GM12878 (cell line): ENCODE measurements around the gene COQ7. TPM values are rescaled to one million over a fixed set of nuclear protein-coding genes. Genes with fewer than 3 reads are reported as not detected.

ENCODE experiments used
- ATAC-seq: fragments of 200-7000 bp; cut with Tn5 transposase; 3 replicates; pipeline ENCODE4 v1.9.1; 2020; ENCODE audit warnings: mild to moderate bottlenecking, moderate library complexity
- BruUV-seq: library from RNA; stranded (reverse); fragments of 400-500 nt; replicated peaks from 2 replicates; lab custom pipeline; 2021; lab: Mats Ljungman, UMichigan
- CTCF ChIA-PET: fragments of 300-600 bp; sonication (Branson Sonifier 250); formaldehyde crosslinking; extraction: SDS; loops from one replicate; lab custom pipeline; 2021; ENCODE audit warnings: inconsistent platforms; lab: Yijun Ruan, JAX
- POLR2A ChIA-PET: fragments of 350-600 bp; formaldehyde crosslinking; extraction: SDS; loops from one replicate; lab custom pipeline; 2021; ENCODE audit warnings: inconsistent platforms; lab: Charles Lee
- RAD21 ChIA-PET: fragments of 300-600 bp; sonication (Branson Sonifier 250); formaldehyde crosslinking; loops from one replicate; lab custom pipeline; 2023; ENCODE audit warnings: antibody characterized with exemption; ENCODE audit not compliant: unreplicated experiment; lab: Charles Lee
- SMC1A ChIA-PET: fragments of 300-600 bp; sonication (Branson Sonifier 250); formaldehyde crosslinking; loops from one replicate; lab custom pipeline; 2023; ENCODE audit not compliant: unreplicated experiment, uncharacterized antibody; lab: Charles Lee
- DNase-seq: peaks from one replicate; pipeline ENCODE4 v3.0.0-alpha.2; 2011; ENCODE audit warnings: low read depth, low spot score
- FAIRE-seq: peaks from 3 replicates; lab custom pipeline; 2011; peaks lifted over from hg19 to GRCh38; lab: Jason Lieb, UNC
- H2AFZ ChIP-seq: 2 replicates; pipeline ENCODE4 v1.6.0; 2011; ENCODE audit warnings: low read depth, low read length, control low read depth; ENCODE audit not compliant: control insufficient read depth
- H3K27ac ChIP-seq: 2 replicates; pipeline ENCODE4 v1.5.1; 2011; ENCODE audit warnings: control low read depth; ENCODE audit not compliant: control insufficient read depth, insufficient read depth
- H3K27me3 ChIP-seq, 2 experiments: replicated peaks in 1 of 2; 2 replicates each; pipeline versions ENCODE4 v1.6.0 to v1.6.1; 2011; ENCODE audit warnings: low read length in 1 of 2; ENCODE audit not compliant: control insufficient read depth in 2 of 2, insufficient read depth in 2 of 2
- H3K36me3 ChIP-seq, 2 experiments: 2 replicates each; pipeline ENCODE4 v1.5.1; 2011; ENCODE audit warnings: low read length in 1 of 2; ENCODE audit not compliant: control insufficient read depth in 2 of 2, insufficient read depth in 2 of 2
- H3K4me1 ChIP-seq: 2 replicates; pipeline ENCODE4 v1.6.1; 2011; ENCODE audit warnings: mild to moderate bottlenecking, low read length, moderate library complexity, mixed read lengths; ENCODE audit not compliant: control insufficient read depth, insufficient read depth
- H3K4me2 ChIP-seq: 2 replicates; pipeline ENCODE4 v1.6.0; 2011; ENCODE audit warnings: control low read depth; ENCODE audit not compliant: control insufficient read depth, insufficient read depth
- H3K4me3 ChIP-seq: fragments of 200-600 bp; sonication (generic); 2 replicates; pipeline ENCODE4 v1.5.1; 2016
- H3K79me2 ChIP-seq: 2 replicates; pipeline ENCODE4 v1.6.0; 2011; ENCODE audit warnings: low read length; ENCODE audit not compliant: control insufficient read depth, insufficient read depth
- H3K9ac ChIP-seq: 2 replicates; pipeline ENCODE4 v1.8.0; 2011; ENCODE audit warnings: low read length, control low read depth, mixed read lengths; ENCODE audit not compliant: control insufficient read depth, insufficient read depth
- H3K9me3 ChIP-seq: replicated peaks from 3 replicates; pipeline ENCODE4 v1.5.1; 2011; ENCODE audit warnings: mild to moderate bottlenecking, low read length; ENCODE audit not compliant: control insufficient read depth, insufficient read depth
- H4K20me1 ChIP-seq: 2 replicates; pipeline ENCODE4 v1.6.0; 2011; ENCODE audit not compliant: control insufficient read depth, insufficient read depth
- MEF2B ChIP-seq: fragments of 450-650 bp; IDR thresholded peaks from 2 replicates; pipeline ENCODE4 v1.6.1; 2018; ENCODE audit warnings: mild to moderate bottlenecking, moderate library complexity; ENCODE audit not compliant: partially characterized antibody, poor library complexity, severe bottlenecking
- NBN ChIP-seq: fragments of 450-650 bp; IDR thresholded peaks from 2 replicates; pipeline ENCODE4 v1.6.1; 2016
- SMAD1 ChIP-seq: fragments of 450-650 bp; IDR thresholded peaks from 2 replicates; pipeline ENCODE4 v1.6.1; 2018; ENCODE audit warnings: mild to moderate bottlenecking, low read depth; ENCODE audit not compliant: partially characterized antibody
- SMC3 ChIP-seq: IDR thresholded peaks from 2 replicates; pipeline ENCODE4 v1.6.1; 2011; ENCODE audit warnings: low read length, improper control_type of control experiment, borderline replicate concordance
- SUPT20H ChIP-seq: IDR thresholded peaks from 2 replicates; pipeline ENCODE4 v1.6.1; 2011; ENCODE audit warnings: low read depth, mild to moderate bottlenecking, low read length, moderate library complexity, borderline replicate concordance; ENCODE audit not compliant: control insufficient read depth
- TCF3 ChIP-seq: IDR thresholded peaks from 2 replicates; pipeline ENCODE4 v1.6.1; 2012; ENCODE audit warnings: low read depth, mild to moderate bottlenecking, low read length, borderline replicate concordance; ENCODE audit not compliant: insufficient read depth
- ZNF24 ChIP-seq: fragments of 450-650 bp; IDR thresholded peaks from 2 replicates; pipeline ENCODE4 v1.6.1; 2017; ENCODE audit warnings: antibody characterized with exemption, mild to moderate bottlenecking
- ZNF622 ChIP-seq: fragments of 450-650 bp; IDR thresholded peaks from 2 replicates; pipeline ENCODE4 v1.6.1; 2017; ENCODE audit warnings: mild to moderate bottlenecking, inconsistent platforms
- WGBS: methylation state at CpG from one replicate; pipeline ENCODE4 v1.1.6; 2016; ENCODE audit warnings: low lambda C conversion rate; ENCODE audit not compliant: insufficient replicate concordance, insufficient coverage; ENCODE audit errors: missing lambda C conversion rate; 5-methylcytosine and 5-hydroxymethylcytosine counted together
- in situ Hi-C: fragments of 300-500 bp; cut with MboI; formaldehyde crosslinking; loops from 9 replicates; pipeline ENCODE4 v1.14.3; 2018; ENCODE audit warnings: mixed read lengths
- intact Hi-C: fragments of 100-400 bp; cut with micrococcal nuclease; formaldehyde crosslinking; loops from one replicate; pipeline ENCODE4 v1.14.2; 2022; ENCODE audit not compliant: unreplicated experiment
- polyA plus RNA-seq, 11 experiments: library from polyadenylated mRNA; depleted of rRNA in 4 of 11; unstranded in 6 of 11; stranded (reverse) in 5 of 11; fragments of >200 nt; fragmentation: Nextera tagmentation in 4 of 11; fragmentation: Illumina TruSeq in 1 of 11; extraction: Ambion mirVana in 4 of 11; extraction: Trizol in 1 of 11; gene quantifications; 1 replicate in 1 of 11; 2 replicates in 10 of 11; pipeline versions ENCODE4 v1.2.1 to v1.2.3, GENCODE V29; 2011 to 2016; ENCODE audit warnings: inconsistent platforms in 2 of 11, missing spikeins in 2 of 11, low read depth in 1 of 11
- total RNA-seq, 4 experiments: library from RNA; depleted of rRNA in 3 of 4; stranded (reverse); fragments of >200 nt in 3 of 4; fragmentation: Illumina TruSeq in 1 of 4; extraction: Trizol in 1 of 4; gene quantifications; 2 replicates each; pipeline versions ENCODE4 v1.2.1 to v1.2.3, GENCODE V29; 2013 to 2021
- TF ChIP-seq, protein P1 (sequence below): IDR thresholded peaks from 2 replicates; pipeline ENCODE4 v1.6.1; 2012; ENCODE audit warnings: low read depth, low read length, improper control_type of control experiment
- TF ChIP-seq, protein P2 (sequence below): IDR thresholded peaks from 2 replicates; pipeline ENCODE4 v1.6.1; 2012; ENCODE audit warnings: mild to moderate bottlenecking, low read depth, low read length
- TF ChIP-seq, protein P3 (sequence below): fragments of 450-650 bp; formaldehyde crosslinking; IDR thresholded peaks from 2 replicates; pipeline ENCODE4 v1.4.0; 2022; ENCODE audit warnings: mild to moderate bottlenecking, moderate library complexity

The COQ7 gene
- total and polyA plus RNA-seq, 10 of the 15 experiments (the other 5 are each of a cell fraction or from before 2014, with no cell fraction given) = 3.2 to 21.9 (median 13.0) TPM

DNA sequence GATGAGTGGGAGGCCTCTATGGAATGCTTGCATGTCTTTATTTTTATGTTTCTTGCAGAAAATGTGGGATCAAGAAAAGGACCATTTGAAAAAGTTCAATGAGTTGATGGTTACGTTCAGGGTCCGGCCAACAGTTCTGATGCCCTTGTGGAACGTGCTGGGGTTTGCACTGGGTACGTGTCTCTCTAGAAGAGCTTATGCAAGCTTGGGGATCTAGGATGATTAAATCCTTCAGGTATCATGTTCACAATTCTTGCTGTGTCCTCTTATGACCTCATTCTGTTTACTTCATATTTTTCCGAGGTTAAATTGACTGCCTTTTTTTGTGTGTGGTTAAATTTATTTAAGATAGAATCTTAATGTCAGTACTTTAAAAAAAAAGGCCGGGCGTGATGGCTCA, 6.4 kb downstream of the COQ7 start:
- Histone ChIP-seq H3K9ac (no peak overlapping the region), H3K4me1 (no peaks in the 10 kb centered on the region; the same call in 1 of the 2 replicates), H3K27ac (no peak overlapping the region), H4K20me1 (no peaks in the 10 kb centered on the region), H3K4me2 (no peak overlapping the region), H3K27me3 (no peaks in the 10 kb centered on the region), H3K79me2 (no peaks in the 10 kb centered on the region; the same call in 1 of the 2 replicates), H3K36me3 (no peaks in the 10 kb centered on the region; a peak in 2 of 4 replicates), H2AFZ (no peak overlapping the region), H3K9me3 (no peaks in the 10 kb centered on the region), H3K4me3 (no peak overlapping the region)
- intact Hi-C loops (no loop called here), in situ Hi-C loops (no loop called here)
- no TSS peak for BruUV-seq
- ChIA-PET POLR2A (no interaction called here), CTCF (no interaction called here), RAD21 (no interaction called here), SMC1A (interaction anchor here (0.6 kb wide), 2 partner anchors 13 to 21 kb away, joined by 3 read pairs; no protein-coding TSS in a partner anchor)
- no peak for FAIRE-seq
- no peak for DNase-seq
- ATAC-seq = no peak
- TF ChIP-seq, protein P1, sequence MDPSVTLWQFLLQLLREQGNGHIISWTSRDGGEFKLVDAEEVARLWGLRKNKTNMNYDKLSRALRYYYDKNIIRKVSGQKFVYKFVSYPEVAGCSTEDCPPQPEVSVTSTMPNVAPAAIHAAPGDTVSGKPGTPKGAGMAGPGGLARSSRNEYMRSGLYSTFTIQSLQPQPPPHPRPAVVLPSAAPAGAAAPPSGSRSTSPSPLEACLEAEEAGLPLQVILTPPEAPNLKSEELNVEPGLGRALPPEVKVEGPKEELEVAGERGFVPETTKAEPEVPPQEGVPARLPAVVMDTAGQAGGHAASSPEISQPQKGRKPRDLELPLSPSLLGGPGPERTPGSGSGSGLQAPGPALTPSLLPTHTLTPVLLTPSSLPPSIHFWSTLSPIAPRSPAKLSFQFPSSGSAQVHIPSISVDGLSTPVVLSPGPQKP = no peak
- TF ChIP-seq, protein P2, sequence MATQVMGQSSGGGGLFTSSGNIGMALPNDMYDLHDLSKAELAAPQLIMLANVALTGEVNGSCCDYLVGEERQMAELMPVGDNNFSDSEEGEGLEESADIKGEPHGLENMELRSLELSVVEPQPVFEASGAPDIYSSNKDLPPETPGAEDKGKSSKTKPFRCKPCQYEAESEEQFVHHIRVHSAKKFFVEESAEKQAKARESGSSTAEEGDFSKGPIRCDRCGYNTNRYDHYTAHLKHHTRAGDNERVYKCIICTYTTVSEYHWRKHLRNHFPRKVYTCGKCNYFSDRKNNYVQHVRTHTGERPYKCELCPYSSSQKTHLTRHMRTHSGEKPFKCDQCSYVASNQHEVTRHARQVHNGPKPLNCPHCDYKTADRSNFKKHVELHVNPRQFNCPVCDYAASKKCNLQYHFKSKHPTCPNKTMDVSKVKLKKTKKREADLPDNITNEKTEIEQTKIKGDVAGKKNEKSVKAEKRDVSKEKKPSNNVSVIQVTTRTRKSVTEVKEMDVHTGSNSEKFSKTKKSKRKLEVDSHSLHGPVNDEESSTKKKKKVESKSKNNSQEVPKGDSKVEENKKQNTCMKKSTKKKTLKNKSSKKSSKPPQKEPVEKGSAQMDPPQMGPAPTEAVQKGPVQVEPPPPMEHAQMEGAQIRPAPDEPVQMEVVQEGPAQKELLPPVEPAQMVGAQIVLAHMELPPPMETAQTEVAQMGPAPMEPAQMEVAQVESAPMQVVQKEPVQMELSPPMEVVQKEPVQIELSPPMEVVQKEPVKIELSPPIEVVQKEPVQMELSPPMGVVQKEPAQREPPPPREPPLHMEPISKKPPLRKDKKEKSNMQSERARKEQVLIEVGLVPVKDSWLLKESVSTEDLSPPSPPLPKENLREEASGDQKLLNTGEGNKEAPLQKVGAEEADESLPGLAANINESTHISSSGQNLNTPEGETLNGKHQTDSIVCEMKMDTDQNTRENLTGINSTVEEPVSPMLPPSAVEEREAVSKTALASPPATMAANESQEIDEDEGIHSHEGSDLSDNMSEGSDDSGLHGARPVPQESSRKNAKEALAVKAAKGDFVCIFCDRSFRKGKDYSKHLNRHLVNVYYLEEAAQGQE = no peak
- TF ChIP-seq TCF3 (no peak), NBN (no peak), ZNF24 (no peak), SMAD1 (no peak), SUPT20H (no peak), SMC3 (no peak), ZNF622 (no peak), MEF2B (no peak)
- TF ChIP-seq, protein P3, sequence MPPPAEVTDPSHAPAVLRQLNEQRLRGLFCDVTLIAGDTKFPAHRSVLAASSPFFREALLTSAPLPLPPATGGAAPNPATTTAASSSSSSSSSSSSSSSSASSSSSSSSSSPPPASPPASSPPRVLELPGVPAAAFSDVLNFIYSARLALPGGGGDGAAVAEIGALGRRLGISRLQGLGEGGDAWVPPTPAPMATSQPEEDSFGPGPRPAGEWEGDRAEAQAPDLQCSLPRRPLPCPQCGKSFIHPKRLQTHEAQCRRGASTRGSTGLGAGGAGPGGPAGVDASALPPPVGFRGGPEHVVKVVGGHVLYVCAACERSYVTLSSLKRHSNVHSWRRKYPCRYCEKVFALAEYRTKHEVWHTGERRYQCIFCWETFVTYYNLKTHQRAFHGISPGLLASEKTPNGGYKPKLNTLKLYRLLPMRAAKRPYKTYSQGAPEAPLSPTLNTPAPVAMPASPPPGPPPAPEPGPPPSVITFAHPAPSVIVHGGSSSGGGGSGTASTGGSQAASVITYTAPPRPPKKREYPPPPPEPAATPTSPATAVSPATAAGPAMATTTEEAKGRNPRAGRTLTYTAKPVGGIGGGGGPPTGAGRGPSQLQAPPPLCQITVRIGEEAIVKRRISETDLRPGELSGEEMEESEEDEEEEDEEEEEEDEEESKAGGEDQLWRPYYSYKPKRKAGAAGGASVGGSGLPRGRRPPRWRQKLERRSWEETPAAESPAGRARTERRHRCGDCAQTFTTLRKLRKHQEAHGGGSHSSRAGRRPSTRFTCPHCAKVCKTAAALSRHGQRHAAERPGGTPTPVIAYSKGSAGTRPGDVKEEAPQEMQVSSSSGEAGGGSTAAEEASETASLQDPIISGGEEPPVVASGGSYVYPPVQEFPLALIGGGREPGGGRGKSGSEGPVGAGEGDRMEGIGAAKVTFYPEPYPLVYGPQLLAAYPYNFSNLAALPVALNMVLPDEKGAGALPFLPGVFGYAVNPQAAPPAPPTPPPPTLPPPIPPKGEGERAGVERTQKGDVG (CRISPR knock-in tag) = no peak
- 84% methylated on average over 7 of the region's 7 CpGs for WGBS
